ENCODE measurements around the gene GJA3.

GRCh38 chr13:20192836-20193161, 31.9 kb upstream of the GJA3 start, which contains the start of gene GJB2:
- TF ChIP-seq CTCF (conservative IDR thresholded peaks at IDR 0.05) (no peak), EZH2 (IDR thresholded peaks at IDR 0.05; ENCODE audit: low read depth) (no peak)

All from PC-9 (cell line).